Right ventricle myocardium superior (tissue), 1 donor: ENCODE results near the gene IQGAP3. TPM values are rescaled to one million over a fixed set of nuclear protein-coding genes. Genes with fewer than 3 reads are reported as not detected.

Experiments
- ATAC-seq: fragments of 200-7000 bp; cut with Tn5 transposase; one replicate; pipeline ENCODE4 v1.9.1; 2020; ENCODE audit warnings: mild to moderate bottlenecking; ENCODE audit not compliant: poor library complexity
- DNase-seq: peaks from one replicate; pipeline ENCODE4 v3.0.0-alpha.2; 2020
- intact Hi-C: fragments of 100-400 bp; cut with DNase I; formaldehyde crosslinking; loops from one replicate; pipeline ENCODE4 v1.11.2; 2022
- total RNA-seq: library from RNA; stranded (reverse); fragmentation: NEBNext Ultra II Directional; extraction: Animal tissue kit (Norgen Biotek cat#: 25700); gene quantifications from one replicate; pipeline ENCODE4 v1.2.1, GENCODE V29; 2021
- donor health status: DM: no; HTN: yes; CAD: no; lungs with severe emphysema.

IQGAP3 gene
- total RNA-seq, 1 donor from 2014 or later = 0.56 TPM

DNA sequence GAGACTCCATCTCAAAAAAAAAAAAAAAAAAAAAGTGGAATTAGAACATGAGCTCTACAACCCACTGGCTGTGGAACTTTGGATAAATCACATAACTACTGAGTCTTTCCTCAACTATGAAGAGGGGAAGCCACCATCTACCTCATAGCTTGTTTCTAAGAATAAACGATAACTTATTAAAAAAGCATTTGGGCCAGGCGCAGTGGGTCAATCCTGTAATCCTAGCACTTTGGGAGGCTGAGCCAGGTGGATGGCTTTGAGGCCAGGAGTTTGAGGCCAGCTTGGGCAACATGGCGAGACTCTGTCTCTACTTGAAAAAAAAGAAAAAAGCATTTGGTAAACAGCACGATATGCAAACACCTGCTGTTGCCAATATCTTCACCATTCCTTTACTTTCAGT is 40.0 kb downstream of the IQGAP3 start:
- ATAC-seq = no peak
- no peak for DNase-seq
- intact Hi-C loops = no loop called here

DNA sequence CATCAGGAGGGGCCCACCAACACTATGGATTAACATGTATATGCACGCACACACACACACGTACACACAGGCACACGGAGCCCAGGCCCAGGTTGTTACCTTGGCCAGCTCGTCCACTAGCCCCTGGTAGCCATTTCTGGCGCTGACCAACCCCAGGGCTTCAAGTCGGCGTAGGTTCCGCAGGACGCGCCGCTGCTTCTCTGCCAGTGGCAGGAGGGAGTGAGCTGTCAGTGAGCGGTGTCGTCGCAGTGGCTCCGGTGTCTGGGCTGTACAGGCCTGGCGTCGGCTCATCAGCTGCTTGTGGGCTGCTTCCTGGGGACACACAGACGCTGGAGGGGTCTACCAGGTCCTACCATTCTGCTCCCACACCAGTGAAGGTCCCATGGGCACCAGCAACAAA is 42.4 kb downstream of the IQGAP3 start:
- DNase-seq (no peak), ATAC-seq (no peak)
- intact Hi-C loops = no loop called here

DNA sequence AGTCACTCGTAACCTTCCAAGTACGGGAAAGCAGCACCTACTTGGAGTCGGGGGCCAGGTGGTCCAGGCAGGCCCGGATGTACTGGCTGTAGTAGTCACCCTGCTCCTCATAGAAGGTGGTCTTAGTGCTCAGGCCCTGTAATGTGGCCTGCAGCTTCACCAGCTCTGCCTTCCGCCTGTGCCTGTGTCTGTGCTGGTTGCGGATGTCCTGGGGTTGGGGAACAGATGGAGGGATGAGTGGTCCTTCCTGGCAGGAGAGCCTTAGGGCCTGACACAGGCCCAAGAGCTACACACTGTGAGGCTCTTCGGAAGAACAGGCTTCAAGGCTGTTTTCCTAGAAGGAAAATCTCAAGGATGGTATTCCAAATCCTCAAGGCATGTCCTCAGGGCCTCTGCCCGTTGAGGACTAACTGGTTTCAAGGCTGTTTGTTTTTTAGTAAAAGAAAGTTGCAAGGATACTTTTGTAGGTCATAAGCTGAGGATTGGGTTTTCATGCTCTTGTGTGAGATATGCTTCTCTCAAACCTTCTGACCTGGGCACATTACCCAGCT is 43.4 kb downstream of the IQGAP3 start:
- DNase-seq = no peak
- ATAC-seq = no peak
- intact Hi-C loops = no loop called here

DNA sequence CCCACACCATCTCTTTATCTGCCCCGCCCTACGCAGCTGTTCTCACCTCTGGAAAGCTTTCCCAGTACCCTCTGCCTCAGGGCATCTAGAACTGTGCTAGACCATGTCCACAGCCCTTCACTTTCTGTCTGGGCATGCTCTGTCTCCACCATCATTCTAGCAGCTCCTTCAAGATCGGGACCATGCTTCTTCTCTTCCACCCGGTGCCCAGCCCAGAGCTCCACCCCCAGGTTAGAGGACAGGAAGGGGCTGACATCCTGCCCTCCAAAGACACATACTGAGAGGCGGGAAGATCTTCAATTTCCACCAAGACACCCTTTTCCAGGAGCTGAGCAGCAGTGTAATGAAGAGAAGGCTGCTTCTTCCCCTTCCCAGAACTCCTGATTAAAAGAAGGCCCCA is 44.1 kb downstream of the IQGAP3 start:
- ATAC-seq (no peak), DNase-seq (no peak)
- intact Hi-C loops = no loop called here

DNA sequence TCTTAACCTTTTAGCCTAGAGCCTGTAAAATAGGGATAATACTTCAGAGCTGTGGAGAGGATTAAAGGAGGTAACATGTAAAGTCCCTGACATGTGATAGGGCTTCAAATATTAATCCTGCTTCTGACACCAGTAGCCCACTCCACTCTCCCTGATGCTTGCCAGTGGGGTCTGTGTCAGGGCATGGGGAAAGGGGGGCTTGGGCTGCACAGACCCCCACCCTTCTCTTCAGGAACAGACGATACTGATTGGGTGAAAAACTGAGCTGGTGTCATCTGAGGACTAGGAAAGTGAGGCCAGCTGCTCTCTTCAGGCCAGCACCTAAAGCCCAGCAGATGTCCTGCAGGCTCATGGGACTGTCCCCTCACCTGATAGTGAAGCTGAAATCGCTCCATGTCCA is 44.8 kb downstream of the IQGAP3 start:
- intact Hi-C loops = no loop called here
- ATAC-seq (no peak), DNase-seq (no peak)

DNA sequence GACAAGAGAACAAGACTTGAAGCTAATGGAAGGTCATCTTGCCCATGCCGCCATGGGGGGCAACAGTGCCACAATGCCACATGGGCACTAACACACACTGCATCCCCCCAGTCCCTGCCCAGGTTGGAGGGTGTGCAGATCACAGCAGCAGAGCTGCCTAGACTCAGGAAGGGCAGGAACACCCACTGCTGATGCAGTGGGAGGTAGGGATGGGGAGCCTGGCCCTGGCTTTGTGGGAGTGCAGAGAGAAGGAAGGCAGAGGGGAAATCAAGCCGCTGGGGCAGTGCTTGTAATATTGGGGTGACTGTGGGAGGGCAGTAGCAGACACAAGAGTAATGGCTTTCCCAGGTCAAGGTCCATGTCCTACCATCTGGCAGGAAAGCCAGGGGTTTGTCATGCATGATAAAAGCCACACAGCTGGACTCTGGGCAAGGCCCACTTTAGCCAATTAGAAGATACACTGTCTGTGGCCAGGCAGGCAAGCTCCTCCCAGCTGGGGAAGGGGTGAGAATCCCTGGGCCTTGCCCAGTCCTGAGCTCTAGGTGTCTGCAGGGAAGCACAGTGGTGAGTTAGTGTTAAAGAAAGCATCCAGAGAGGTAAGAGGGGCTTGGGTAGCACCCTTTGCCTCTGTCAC is 46.4 kb downstream of the IQGAP3 start:
- no peak for ATAC-seq
- intact Hi-C loops = no loop called here

DNA sequence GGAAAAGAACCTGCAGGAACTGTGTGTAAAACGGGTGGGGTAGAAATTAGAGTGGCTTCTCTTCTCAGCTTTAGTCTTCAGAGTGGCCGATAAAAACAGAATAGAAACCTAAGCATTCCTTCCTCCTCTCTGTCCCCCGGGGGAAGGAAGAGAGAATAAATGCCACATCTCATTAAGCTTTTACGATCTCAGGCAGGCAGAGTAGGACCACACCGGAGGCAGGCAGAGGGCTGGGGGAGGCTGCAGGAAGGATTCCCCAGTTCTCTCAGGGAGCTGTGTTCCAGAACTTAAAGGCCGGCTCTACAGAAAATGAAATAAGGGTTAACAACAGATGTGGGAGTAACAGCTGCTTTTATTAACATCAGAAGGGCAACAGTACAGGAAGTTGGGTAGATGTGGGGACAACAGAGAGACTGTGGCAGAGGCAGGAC is 47.3 kb downstream of the IQGAP3 start:
- peak; percentile 30 for ATAC-seq
- intact Hi-C loops = no loop called here
- DNase-seq = no peak

More for the DNA sequence above, 46.4 kb downstream of the IQGAP3 start:
- DNase-seq = no peak

DNA sequence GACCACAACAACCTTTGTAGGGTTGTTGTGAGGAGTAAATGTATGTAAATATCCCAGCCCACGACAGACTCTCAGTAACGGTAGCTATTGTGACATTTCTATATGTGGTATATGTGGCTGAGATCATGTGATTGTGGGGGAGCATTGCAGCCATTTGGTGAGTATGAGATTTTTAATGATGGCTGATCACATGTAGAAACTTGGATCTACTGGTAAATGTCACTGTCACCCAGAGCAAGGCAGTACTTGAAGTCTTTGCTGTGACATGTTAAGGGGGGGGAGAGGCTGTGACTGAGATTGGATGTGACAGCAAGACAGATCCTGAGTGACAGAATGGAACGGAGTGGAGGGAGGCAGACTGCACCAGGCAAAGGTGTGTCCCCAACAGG is 47.9 kb downstream of the IQGAP3 start:
- intact Hi-C loops = no loop called here
- ATAC-seq = peak; percentile 84
- no peak for DNase-seq

DNA sequence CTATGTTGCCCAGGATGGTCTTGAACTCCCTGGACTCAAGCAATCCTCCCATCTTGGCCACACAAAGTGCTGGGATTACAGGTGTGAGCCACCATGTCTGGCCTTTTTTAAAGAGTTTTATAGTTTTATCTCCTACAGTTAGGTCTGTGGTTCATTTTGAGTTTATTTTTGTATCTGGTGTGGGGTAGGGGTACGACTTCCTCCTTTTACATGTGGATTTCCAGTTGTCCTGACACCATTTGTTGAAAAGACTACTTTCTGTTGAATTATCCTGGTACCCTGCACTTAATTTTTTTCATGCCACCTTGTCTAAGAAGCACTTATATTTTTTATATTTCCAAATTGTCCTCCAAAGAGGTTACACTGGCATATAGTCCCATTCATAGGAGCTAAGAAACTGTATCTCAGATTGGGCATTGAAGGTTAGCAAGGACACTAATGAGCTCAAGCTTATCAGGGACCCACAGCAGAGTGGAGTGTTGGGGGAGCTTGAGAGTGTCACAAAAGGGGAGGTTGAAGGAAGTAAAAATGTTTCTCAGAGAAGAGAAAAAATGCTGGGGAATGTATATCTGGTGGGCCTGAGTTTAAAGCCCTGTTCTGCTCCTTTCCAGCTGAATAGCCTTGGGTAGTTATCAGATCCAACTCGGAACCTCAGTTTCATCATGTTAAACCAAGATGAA is 48.4 kb downstream of the IQGAP3 start:
- DNase-seq (no peak), ATAC-seq (no peak)
- intact Hi-C loops = no loop called here

DNA sequence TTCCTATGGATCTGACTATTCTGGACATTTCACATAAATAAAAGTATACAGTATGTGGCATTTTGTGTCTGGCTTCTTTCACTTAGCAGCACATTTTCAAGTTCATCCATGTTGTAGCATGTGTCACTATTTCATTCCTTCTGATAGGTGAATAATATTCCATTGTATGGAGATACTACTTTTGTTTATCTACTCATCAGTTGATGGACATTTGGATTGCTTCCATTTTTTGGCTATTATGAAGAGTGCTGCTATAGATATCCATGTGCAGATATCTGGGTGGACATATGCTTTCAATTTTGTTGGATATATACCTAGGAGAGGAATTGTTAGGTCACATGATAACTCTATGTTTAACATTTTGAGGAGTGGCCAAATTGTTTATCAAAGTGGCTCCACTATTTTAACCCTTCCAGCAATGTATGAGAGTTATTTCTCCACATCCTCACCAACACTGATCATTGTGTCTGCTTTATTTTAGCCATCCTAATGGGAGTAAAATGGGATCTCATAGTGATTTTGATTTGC is 49.9 kb downstream of the IQGAP3 start:
- intact Hi-C loops = no loop called here
- no peak for ATAC-seq
- DNase-seq = no peak

DNA sequence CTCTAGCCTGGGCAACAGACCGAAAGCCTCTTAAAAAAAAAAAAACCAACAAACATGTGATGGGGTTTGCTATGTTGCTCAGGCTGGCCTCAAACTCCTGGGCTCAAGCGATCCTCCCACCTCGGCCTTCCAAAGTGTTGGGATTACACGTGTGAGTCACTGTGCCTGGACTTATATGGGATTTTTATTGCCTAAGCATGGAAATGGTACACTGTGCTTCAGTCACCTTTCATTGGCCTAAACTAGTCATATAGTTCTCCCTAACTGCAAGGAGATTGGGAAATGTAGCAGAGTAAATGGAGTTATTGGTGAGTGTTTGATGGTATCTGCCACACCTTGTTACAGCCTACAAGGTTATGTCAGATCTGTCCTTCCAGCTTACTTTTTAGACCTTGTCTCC is 54.6 kb downstream of the IQGAP3 start:
- DNase-seq = no peak
- no peak for ATAC-seq
- intact Hi-C loops = no loop called here

DNA sequence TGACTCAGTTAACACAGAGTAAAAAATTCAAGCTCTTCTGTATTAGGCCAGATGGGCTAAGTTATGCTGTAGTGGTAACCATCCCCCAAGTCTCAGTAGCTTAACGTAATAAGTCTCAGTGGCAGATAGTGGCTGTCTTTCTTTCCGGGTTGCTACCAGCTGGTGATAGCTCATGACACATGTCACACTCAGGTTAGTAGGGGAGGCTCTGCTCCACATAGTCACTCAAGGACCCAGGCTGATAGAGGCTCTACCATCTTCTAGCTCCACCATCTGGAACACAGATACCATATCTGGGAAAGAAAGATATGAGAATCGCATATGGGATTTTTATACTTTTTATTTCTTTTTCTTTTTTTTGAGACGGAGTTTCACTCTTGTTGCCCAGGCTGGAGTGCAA is 55.5 kb downstream of the IQGAP3 start:
- no peak for DNase-seq
- intact Hi-C loops = no loop called here
- no peak for ATAC-seq

DNA sequence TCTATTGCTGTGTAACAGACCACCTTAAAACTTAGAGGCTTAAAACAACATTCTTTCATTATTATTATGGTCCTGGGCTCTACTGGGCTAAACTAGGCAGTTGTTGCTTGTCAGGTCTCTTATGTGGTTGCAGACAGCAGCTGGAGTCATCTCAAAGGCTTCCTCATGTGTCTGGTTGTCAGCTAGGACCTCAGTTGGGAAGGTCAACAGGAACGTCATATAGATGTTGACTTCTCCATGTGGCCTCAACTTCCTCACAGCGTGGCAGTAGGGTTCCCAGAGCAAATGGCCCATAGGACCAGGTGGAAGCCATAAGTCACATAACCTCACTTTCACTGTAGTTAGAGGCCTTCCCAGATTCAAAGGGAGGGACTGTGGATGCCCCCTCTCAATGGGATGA is 56.4 kb downstream of the IQGAP3 start:
- DNase-seq = no peak
- no peak for ATAC-seq
- intact Hi-C loops = no loop called here

DNA sequence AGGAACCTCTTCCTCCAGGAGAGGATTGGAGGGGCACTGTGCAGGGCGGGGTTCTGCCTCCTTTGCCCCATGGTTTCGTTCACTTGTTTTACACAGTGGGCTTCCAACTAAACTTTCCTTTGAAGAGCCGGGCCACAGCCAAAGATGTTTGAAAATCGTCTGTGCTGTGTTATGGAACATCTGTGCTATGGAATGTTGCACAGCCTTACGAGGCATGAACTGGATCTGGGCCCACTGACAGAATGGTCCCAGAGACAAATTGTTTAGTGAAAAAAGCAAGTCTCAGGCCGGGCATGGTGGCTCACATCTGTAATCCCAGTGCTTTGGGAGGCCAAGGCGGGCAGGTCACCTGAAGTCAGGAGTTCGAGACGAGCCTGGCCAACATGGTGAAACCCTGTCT is 59.2 kb downstream of the IQGAP3 start:
- intact Hi-C loops = no loop called here
- no peak for DNase-seq
- no peak for ATAC-seq

DNA sequence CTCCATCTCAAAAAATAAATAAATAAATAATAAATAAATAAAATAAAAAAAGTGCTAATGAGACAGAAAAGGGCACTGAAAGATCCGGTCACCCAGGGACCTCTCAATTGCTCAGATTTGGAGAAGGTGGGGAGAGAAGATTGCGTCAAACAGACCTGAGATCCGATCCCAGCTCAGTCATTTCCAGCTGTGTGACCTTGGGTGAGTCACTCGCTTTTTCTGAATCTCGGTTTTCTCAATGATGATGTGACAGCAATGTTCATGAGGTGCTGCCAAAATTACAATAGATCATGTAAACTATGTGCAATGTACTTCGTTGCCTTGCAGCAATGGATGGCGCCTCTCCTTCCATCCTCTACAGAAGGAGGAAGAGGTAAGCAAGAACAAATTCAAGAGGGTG is 60.7 kb downstream of the IQGAP3 start:
- DNase-seq (no peak), ATAC-seq (no peak)
- intact Hi-C loops = no loop called here

DNA sequence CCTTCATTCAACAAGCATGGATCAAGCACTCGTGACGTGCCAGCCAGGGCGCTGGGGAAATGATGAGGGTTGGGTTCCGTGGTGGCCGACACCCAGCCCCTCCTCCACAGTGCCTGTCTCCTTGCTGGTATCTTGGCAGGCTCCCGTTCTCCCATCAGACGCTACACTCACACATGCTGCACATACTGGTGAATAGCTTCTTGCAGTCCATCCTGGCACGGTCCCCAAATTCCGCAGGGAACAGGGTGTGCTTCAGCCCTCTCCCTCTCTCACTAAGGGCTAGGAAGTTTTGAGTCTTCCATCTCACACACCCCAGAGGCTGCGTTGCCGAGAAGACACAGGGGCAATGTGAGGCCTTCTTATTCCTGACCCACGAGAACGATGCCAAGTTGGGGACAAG is 61.7 kb downstream of the IQGAP3 start:
- DNase-seq (peak; percentile 85), ATAC-seq (peak; percentile 72)
- intact Hi-C loops = no loop called here

DNA sequence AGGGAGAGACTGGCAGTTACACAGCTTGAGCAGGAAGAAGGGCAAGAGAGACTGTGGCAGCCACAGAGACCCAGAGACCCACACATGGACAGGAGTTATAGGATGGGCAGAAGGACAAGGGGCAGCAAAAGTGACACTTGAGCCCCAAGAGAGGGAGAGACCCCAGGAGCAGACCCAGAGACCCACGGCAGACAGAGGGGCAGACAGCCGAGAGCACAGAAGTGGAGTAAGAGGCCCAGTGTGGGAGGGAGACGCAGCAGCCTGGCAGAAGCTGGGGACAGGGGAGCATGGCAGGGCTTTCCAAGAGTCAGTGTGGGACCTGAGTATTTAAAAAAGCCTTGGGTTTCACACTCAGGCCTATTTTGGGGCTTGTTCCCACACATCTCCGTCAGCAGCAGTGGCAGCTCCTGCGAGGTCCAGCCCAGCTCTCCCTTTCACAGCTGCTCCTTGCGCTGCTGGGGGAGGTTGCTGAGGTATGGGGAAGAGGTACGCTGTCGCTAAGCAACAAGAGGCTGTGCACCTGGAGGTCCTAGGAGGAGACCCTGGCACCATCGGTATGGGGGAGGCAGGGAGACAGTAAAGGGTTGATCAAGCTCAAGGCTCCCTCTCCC is 62.8 kb downstream of the IQGAP3 start:
- ATAC-seq = no peak
- no peak for DNase-seq
- intact Hi-C loops = no loop called here

DNA sequence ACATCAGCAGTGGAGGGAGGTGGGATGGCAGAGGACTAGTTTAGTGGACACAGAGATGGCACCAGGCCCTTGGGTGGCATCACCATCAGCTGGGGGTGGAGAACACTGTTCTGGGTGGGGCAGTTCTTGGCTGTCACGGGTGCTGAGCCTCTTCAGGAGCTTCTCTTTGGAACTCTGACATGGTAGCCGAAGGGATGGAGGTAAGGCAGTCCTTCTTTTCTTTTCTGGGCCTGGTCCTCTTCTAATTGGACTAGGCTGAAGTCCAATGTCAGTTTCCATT is 63.5 kb downstream of the IQGAP3 start:
- DNase-seq (no peak), ATAC-seq (peak; percentile 1)
- intact Hi-C loops = no loop called here

DNA sequence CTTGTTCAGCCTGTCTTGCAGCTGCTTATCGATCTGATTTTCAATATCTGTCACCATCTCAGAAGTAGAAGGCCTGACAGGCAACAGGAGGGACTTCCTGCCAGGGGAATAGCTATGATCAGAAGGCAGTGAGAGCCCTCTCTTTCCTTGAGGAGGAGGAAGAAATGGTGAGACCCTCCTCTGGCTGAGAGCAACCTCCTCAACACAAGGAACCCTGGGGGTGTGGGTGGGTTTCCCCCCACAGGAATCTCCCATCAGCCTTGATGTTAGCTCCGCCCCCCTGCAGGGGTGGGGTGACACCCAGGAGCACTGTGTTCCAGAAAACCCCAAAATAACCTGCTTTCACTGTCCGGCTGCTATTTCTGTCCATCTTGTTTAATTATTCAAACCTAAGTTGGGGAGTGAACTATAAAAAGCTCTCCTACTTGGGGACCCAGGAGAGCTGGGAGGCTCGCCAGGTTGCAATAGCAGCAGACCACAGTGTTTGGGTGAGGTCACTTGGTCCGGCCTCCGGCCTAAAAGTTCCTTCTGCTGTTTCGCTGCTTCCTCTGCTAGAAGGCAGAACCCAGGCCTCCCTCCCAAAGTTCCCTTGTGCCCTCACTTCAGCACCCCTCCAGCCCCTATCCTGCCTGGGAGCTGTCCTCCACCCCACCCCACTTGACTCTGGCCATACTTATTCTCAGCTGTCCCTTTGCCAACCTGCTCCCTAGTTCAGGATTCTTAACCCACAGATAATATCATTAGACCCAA is 64.0 kb downstream of the IQGAP3 start:
- intact Hi-C loops = no loop called here
- DNase-seq (peak; percentile 90), ATAC-seq (peak; percentile 47)
